ENCODE results near the gene RBFOX2. TPM values are rescaled to one million over a fixed set of nuclear protein-coding genes. Genes with fewer than 3 reads are reported as not detected.
"Not testable (repeated sequence)": the region's sequence is repeated elsewhere in the genome, so short reads cannot be mapped to it uniquely, and the experiment has no call there.

Gene RBFOX2
- total and polyA plus RNA-seq, 2 donors: 86.5 to 278 TPM

DNA sequence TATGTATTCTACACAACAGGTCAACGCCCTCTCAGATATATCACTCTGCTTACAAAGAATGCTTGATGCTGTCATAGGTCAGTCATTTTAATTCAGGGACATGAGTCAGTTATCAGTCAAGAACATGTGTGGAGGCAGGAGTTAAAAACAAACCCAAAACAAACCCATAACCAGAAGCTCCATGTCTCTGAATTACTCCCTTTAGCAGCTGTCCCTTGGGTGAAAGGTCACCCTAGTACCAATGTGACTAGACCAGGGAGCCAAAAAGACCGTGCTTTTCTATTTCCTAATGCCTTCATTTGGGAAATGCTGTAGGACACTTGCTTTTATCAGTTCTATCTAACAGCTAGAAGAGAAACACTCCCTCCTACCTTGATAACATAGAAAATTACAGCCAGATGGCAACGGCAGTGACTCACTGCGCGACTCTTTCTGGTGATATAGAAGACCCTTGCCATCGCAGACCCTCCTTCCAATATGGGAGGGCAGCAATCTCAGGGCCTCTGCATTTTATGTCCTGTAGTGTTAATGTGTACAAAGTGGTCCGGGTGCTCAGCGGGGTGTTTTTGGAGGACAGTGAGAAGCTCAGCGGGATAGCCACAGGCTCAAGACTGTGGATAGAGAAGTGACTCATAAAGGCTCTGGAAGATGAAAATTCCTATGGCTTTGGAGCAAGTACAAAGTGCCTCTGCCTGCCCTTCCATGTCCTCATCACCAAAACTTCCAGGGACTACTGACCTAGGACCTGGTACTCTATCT lies 286.1 kb downstream of the RBFOX2 start:
- no peak for DNase-seq (ENCODE audit: extremely low spot score)
- H3K4me1 ChIP-seq (ENCODE audit: insufficient read depth): no peaks in the 10 kb centered on the region
- WGBS: 59% methylated on average over 9 of the region's 9 CpGs
- H3K36me3 ChIP-seq (ENCODE audit: insufficient read depth): peaks cover 4% of the 10 kb centered on the region
- no peak overlapping the region for H3K4me3 ChIP-seq (ENCODE audit: low read depth, low read length)
- no peak overlapping the region for H3K27ac ChIP-seq (ENCODE audit: low read depth)

DNA sequence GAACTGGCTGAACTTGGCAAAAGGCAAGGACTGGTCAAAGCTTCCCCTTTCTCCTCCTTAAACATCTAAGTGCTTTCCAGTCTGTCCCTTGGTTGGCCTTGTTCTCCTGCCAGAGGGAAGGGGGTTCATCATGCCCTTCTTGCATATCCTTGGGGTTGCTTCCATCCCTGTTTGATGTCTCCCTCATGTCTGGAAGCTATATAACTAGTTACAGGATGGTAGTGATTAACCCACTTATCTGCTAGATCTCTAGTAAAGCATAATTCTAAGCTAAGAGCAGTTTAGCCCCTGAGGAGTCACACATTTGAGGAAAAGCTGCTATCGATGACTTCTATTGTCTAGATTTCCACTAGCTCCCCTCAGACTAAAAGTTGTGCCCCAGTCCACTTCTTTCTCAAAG lies 288.0 kb downstream of the RBFOX2 start:
- 43% methylated on average over 1 of the region's 1 CpG for WGBS
- Histone ChIP-seq H3K27ac (ENCODE audit: low read depth) (no peak overlapping the region), H3K4me3 (ENCODE audit: low read depth, low read length) (no peak overlapping the region), H3K36me3 (ENCODE audit: insufficient read depth) (peaks cover 3% of the 10 kb centered on the region), H3K4me1 (ENCODE audit: insufficient read depth) (no peaks in the 10 kb centered on the region)
- no peak for DNase-seq (ENCODE audit: extremely low spot score)

DNA sequence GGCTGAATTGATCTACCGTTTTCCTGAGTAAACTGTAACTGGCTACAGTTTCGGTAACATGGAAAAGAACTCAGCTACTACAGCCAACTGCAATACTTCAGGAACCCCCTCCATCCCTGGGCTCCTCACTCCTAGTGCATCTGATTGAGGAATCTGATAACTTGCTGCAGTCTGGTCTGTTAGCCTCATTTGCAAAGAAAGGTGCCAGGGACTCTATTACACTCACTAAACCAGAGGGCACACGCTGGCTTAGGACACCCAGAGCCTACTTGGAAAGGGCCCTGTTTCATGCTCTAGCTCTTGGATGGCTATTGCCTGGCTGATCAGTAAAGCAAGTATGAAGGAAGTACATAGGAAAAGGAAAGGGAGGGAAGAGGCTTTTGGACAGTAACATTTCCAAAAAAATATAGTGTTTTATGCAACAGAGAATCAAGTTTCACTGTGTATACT lies 288.7 kb downstream of the RBFOX2 start:
- Histone ChIP-seq H3K27ac (ENCODE audit: low read depth) (no peak overlapping the region), H3K36me3 (ENCODE audit: insufficient read depth) (peaks cover 1% of the 10 kb centered on the region), H3K4me1 (ENCODE audit: insufficient read depth) (no peaks in the 10 kb centered on the region), H3K4me3 (ENCODE audit: low read depth, low read length) (no peak overlapping the region)
- 73% methylated on average over 3 of the region's 3 CpGs for WGBS
- no peak for DNase-seq (ENCODE audit: extremely low spot score)

DNA sequence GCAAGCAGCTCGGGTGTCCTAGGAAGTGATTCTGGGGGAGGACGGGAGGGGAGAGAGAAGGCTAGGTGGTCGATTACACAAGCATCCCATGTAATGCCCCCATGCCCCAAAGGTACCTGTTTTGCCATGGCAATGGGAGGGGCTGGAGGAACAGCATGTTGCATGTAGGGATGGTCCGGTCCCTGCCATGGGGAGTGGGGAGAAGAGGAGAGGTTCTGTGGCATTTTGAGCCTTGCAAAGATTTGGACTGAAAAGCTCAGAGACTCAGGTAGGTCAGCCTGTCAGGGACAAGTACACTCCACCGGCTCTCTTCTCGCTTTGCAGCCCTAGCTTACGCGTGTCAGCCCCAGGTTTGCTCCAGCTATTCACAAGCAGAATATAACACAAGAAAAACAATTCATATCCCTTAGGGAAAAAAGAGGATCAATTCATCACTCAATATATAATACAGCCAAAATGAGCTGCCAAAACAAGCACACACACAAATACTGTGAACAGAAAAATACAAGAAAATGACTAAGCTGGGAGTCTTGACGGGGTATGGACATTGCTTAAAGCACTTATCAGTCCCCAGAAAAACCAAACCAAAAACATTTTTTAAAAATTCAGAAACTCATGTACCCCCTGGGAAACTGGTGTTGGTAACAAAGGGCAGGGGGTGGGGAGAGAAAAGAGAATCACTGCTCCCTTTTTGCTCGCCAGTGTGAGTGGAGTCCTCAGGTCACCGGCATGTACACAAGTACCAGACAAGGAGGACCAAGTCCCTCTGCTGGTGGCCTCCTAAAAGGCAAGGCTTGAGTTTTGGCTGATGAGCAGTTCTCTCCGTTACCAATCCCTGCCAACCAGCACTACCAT lies 289.3 kb downstream of the RBFOX2 start:
- WGBS: 87% methylated on average over 12 of the region's 12 CpGs
- no peak for DNase-seq (ENCODE audit: extremely low spot score)
- no peak overlapping the region for H3K4me3 ChIP-seq (ENCODE audit: low read depth, low read length)
- no peak overlapping the region for H3K27ac ChIP-seq (ENCODE audit: low read depth)
- no peaks in the 10 kb centered on the region for H3K36me3 ChIP-seq (ENCODE audit: insufficient read depth)
- no peaks in the 10 kb centered on the region for H3K4me1 ChIP-seq (ENCODE audit: insufficient read depth)

DNA sequence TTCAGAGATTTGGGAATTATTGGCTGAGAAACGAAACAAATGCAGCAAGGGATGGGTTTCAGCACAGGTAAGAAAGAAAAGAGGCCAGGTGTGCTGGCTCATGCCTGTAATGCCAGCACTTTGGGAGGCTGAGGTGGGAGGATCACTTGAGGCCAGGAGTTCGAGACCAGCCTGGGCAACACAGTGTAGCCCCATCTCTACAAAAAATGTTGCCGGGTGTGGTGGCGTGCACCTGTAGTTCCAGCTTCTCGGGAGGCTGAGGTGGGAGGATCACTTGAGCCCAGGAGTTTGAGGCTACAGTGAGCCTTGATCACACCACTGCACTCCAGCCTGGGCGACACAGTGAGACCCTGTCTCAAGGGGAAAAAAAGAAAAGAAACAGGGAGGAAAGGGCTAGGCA lies 290.7 kb downstream of the RBFOX2 start:
- H3K4me1 ChIP-seq (ENCODE audit: insufficient read depth); H3K4me3 ChIP-seq (ENCODE audit: low read depth, low read length); H3K27ac ChIP-seq (ENCODE audit: low read depth); H3K36me3 ChIP-seq (ENCODE audit: insufficient read depth); DNase-seq (ENCODE audit: extremely low spot score): not testable (repeated sequence)
- 95% methylated on average over 6 of the region's 6 CpGs for WGBS

DNA sequence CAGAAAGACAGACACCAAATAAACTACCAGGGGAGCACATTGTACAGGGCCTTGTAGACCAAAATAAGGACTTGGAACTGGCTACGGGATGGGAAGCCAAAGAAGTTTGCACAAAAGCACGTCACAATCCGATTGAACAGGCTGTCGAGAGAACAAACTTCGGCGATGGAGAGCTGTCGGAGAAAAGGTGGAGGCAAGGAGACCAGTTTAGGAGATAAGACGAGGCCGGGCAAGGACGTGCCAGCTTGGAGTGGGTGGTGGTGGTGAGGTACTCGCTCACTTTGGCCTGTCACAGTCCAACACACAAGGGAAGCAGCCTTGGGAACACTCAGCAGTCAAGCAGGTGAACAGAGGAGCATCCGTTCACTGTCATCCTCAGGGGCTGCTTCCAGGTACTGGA lies 291.9 kb downstream of the RBFOX2 start:
- Histone ChIP-seq H3K36me3 (ENCODE audit: insufficient read depth) (no peaks in the 10 kb centered on the region), H3K27ac (ENCODE audit: low read depth) (no peak overlapping the region), H3K4me3 (ENCODE audit: low read depth, low read length) (no peak overlapping the region), H3K4me1 (ENCODE audit: insufficient read depth) (no peaks in the 10 kb centered on the region)
- DNase-seq (ENCODE audit: extremely low spot score): no peak
- 92% methylated on average over 12 of the region's 12 CpGs for WGBS

DNA sequence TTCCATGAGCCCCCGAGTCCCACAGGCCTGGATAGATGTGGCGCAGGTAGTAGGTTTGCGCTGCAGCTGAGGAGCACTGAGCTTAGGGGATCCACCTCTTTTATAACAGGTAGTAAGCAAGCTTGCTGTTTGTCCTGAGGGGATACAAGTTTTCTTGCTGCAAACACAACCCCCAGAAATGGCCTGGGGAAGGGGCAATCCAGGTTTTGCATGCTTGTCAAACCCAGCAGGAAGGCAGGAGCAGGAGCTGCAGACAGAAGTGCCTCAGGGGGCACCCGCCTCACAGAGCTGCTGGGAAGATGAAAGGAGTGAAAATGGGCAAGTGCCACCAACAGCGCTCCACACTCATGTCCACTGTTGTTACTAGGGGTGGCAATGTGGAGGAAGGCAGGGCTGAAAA lies 292.5 kb downstream of the RBFOX2 start:
- Histone ChIP-seq H3K4me3 (ENCODE audit: low read depth, low read length) (no peak overlapping the region), H3K36me3 (ENCODE audit: insufficient read depth) (no peaks in the 10 kb centered on the region), H3K27ac (ENCODE audit: low read depth) (no peak overlapping the region), H3K4me1 (ENCODE audit: insufficient read depth) (no peaks in the 10 kb centered on the region)
- no peak for DNase-seq (ENCODE audit: extremely low spot score)
- 95% methylated on average over 5 of the region's 5 CpGs for WGBS

DNA sequence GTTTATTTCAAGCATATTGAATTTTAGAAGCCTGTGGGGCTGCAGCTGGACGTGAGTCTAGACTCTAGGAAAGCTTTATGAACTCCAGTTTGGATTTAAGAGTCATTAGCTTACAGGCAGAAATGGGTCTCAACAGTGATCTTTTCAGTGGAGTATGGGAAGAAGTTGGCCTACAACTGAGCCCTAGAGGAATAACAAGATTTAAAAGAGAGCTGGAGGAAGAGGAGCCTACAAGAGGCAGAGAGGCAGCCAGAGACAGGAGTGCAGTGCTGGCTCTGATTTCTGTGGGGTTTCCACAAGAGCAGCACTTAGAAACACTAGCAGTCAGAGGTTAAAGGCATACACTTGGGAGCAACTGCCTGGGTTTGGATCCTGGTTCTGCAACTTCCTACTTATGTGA lies 293.1 kb downstream of the RBFOX2 start:
- Histone ChIP-seq H3K36me3 (ENCODE audit: insufficient read depth) (no peaks in the 10 kb centered on the region), H3K27ac (ENCODE audit: low read depth) (no peak overlapping the region), H3K4me1 (ENCODE audit: insufficient read depth) (no peaks in the 10 kb centered on the region), H3K4me3 (ENCODE audit: low read depth, low read length) (no peak overlapping the region)
- DNase-seq (ENCODE audit: extremely low spot score): no peak
- 59% methylated on average over 1 of the region's 1 CpG for WGBS

DNA sequence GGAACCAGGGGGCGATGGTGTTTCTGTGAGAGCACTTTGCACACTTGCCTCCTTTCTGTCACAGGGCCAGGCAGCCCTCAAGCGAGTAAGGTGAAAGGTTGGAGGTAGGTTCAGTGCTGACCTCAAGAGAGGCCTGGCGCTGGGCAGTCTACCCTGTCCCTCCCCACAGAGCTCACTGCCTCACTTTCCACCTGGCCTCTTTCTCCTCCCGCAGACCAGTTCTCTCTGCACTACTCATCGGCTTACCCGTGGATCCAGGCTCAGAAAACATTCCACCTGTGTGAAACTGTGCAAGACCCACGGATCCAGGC lies 294.2 kb downstream of the RBFOX2 start:
- no peaks in the 10 kb centered on the region for H3K36me3 ChIP-seq (ENCODE audit: insufficient read depth)
- H3K27ac ChIP-seq (ENCODE audit: low read depth): no peak overlapping the region
- DNase-seq (ENCODE audit: extremely low spot score): no peak
- no peaks in the 10 kb centered on the region for H3K4me1 ChIP-seq (ENCODE audit: insufficient read depth)
- 87% methylated on average over 7 of the region's 7 CpGs for WGBS
- H3K4me3 ChIP-seq (ENCODE audit: low read depth, low read length): no peak overlapping the region

DNA sequence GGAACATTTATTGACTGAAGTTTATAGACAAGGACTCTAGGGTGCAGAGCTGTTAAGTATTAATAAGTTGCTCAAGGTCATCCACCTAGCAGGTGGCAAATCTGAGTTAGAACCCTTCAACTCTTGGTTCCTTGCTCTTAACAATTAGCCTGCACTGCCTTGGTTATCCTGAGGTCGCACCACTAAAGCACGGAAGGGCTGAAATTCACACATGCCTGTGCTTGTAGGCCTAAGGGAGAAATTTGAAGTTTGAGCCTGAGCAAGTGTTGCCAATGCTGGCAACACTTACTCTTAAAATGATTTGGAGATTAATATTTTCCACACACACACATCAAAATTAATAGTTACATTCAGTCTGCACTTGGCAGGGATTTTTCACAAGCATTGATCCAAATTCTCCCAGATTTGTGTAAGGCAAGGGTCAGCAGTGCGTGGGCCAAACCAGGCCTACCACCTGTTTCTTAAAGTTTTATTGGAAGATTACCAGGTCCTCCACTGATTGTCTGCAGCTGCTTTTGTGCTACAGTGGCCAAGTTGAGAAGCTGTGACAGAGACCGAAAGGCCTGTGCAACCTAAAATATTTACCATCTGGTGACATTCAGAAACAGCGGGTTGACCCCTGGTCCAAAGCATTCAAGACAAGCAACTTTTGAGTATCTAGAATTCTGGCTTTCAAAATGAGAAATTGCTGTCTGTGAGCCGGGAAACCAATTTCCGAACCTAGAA lies 294.7 kb downstream of the RBFOX2 start:
- Histone ChIP-seq H3K36me3 (ENCODE audit: insufficient read depth) (no peaks in the 10 kb centered on the region), H3K4me3 (ENCODE audit: low read depth, low read length) (no peak overlapping the region), H3K4me1 (ENCODE audit: insufficient read depth) (no peaks in the 10 kb centered on the region), H3K27ac (ENCODE audit: low read depth) (no peak overlapping the region)
- WGBS: 52% methylated on average over 7 of the region's 7 CpGs
- no peak for DNase-seq (ENCODE audit: extremely low spot score)

DNA sequence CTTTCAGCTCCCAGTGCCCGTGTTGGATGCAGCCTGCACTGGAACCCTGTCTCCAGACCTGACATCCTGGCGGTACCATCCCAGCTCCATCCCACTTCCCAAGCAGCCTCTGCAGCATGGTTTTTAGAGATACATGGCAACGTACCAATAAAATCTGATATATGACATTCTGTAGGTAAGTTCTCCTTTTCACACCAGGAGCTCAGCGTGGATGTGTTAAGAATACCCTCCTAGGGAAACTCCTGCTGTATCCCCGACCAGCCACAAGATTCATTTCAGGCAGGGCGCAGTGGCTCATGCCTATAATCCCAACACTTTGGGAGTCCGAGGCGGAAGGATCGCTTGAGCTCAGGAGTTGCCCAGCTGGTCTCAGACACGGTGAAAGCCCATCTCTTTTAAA lies 295.6 kb downstream of the RBFOX2 start:
- Histone ChIP-seq H3K4me3 (ENCODE audit: low read depth, low read length) (no peak overlapping the region), H3K36me3 (ENCODE audit: insufficient read depth) (no peaks in the 10 kb centered on the region), H3K27ac (ENCODE audit: low read depth) (no peak overlapping the region), H3K4me1 (ENCODE audit: insufficient read depth) (no peaks in the 10 kb centered on the region)
- DNase-seq (ENCODE audit: extremely low spot score): no peak
- 87% methylated on average over 10 of the region's 10 CpGs for WGBS

DNA sequence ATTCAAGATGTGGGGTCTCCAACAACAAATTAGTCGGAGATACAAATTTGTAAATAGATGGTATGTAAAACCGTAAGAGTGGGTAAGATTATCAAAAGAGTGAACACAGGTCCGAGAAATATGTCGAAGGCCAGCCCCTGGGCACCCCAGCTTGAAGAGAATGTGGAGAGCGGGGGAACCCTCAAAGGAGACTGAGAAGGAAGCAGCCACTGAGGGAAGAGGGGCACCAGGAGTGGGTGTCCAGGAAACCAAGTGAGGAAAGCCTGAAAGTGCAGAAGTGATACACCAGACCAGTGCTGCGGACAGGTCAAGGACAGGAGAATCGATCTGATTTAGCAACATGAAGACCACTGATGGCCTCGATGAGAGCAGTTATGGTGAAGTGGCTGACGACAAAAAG lies 296.5 kb downstream of the RBFOX2 start:
- Histone ChIP-seq H3K4me1 (ENCODE audit: insufficient read depth) (no peaks in the 10 kb centered on the region), H3K36me3 (ENCODE audit: insufficient read depth) (no peaks in the 10 kb centered on the region), H3K4me3 (ENCODE audit: low read depth, low read length) (no peak overlapping the region), H3K27ac (ENCODE audit: low read depth) (no peak overlapping the region)
- no peak for DNase-seq (ENCODE audit: extremely low spot score)
- 96% methylated on average over 9 of the region's 9 CpGs for WGBS

DNA sequence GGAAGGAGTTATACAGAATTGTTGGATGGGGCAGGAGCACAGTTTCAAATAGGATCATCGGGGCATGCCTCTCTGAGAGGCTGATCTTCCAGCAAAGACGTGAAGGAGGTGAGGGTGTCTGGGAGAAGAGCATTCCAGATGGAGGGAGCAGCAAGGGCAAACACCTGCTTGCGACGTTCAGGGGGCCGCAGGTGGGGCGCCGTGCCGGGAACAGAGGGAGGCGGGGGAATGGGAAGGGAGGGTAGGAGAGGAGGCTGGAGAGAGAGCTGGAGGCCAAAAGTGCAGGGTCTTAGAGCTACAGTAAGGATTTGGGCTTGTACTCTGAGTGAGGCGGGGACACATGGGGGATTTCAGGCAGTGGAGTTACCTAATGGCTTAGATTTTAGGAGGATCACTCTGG lies 297.3 kb downstream of the RBFOX2 start:
- H3K4me3 ChIP-seq (ENCODE audit: low read depth, low read length): no peak overlapping the region
- H3K27ac ChIP-seq (ENCODE audit: low read depth): no peak overlapping the region
- no peaks in the 10 kb centered on the region for H3K36me3 ChIP-seq (ENCODE audit: insufficient read depth)
- WGBS: 85% methylated on average over 10 of the region's 10 CpGs
- H3K4me1 ChIP-seq (ENCODE audit: insufficient read depth): no peaks in the 10 kb centered on the region
- no peak for DNase-seq (ENCODE audit: extremely low spot score)

DNA sequence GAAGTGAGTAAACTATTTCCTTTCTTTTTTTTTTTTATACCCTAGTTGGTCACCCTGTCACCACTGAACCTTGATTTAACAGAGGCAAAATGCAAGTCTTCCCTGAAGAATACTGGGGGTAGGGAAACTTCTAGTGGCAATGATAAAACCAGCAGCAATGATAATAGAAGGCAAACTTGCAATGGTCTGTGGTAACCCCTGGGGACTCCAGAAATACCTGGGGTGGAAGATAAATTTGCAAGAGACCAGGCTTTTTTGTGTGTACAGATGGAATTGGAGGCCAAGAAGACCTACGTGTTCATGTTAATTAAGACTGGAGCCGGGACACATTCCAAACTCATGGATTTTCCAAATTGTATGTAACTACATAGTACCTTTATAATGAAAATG lies 299.3 kb downstream of the RBFOX2 start:
- 98% methylated on average over 2 of the region's 2 CpGs for WGBS

More for the DNA sequence above, 299.3 kb downstream of the RBFOX2 start:
- Histone ChIP-seq H3K4me3 (ENCODE audit: low read depth, low read length) (no peak overlapping the region), H3K36me3 (ENCODE audit: insufficient read depth) (no peaks in the 10 kb centered on the region), H3K27ac (ENCODE audit: low read depth) (no peak overlapping the region), H3K4me1 (ENCODE audit: insufficient read depth) (no peaks in the 10 kb centered on the region)
- DNase-seq (ENCODE audit: extremely low spot score): no peak
